ENCODE measurements around the gene FMNL3.
"Not testable (repeated sequence)": the region's sequence is repeated elsewhere in the genome, so short reads cannot be mapped to it uniquely, and the experiment has no call there.

FMNL3 gene

GRCh38 chr12:49716553-49716952 lies 9.3 kb upstream of the FMNL3 start:
- no peak for DNase-seq

- DNase-seq: not testable (repeated sequence)
Measured at GRCh38 chr12:49713952-49714351, 6.7 kb upstream of the FMNL3 start.

DNA sequence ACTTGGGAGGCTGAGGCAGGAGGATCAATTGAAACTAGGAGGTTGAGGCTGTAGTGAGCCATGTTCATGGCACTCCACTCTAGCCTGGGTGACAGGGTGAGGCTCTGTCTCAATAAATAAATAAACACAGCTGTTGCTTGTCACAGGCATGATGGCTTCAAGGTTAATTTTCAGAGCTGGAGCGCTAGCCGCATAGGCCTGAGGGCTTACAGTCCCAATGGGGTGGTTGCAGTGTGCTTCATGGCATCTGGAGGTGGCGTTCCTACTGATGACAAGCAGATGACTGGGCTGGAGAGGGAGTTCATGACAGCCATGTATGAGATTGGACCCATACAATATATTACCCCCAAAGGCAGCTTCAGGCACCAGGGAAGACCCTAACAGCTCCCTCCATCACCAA lies 1.6 kb upstream of the FMNL3 start:
- no peak for DNase-seq

GRCh38 chr12:49707812-49708147 lies 575 bp upstream of the FMNL3 start:
- DNase-seq: no peak

GRCh38 chr12:49706351-49707127 lies 666 bp downstream of the FMNL3 start:
- peak; percentile 22 to 36 for DNase-seq

DNA sequence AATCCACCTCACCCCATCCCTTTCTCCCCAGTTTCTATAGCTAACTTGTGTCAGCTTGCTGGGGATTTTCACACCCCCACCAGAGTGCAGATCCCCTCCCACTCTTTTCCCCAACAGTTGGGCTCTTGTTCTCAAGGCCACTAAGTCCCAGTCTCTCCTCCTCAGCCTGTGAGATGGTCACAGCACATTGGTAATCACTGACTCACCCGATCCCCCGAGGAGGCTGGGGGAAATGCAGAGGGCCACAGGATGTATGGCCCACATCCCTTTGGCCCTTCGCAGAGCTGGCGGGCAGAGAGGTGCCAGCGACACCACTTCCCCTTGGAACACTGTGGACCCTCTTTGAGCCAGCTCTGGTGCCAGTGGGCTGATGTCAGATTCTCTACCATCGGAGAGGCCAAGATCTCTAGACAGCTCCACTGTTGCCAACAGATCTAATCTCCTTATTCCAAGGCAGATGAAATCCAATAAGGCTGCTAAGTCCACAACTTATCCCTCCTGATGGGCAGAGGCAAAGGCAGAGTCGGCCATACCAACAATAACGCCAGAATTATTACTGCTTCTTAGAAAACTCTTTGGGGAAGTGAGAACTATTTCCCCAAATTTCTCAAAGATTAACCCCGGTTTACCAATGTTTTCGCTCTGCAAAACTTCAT lies 1.6 kb downstream of the FMNL3 start:
- DNase-seq: peak; percentile 32 to 42

DNA sequence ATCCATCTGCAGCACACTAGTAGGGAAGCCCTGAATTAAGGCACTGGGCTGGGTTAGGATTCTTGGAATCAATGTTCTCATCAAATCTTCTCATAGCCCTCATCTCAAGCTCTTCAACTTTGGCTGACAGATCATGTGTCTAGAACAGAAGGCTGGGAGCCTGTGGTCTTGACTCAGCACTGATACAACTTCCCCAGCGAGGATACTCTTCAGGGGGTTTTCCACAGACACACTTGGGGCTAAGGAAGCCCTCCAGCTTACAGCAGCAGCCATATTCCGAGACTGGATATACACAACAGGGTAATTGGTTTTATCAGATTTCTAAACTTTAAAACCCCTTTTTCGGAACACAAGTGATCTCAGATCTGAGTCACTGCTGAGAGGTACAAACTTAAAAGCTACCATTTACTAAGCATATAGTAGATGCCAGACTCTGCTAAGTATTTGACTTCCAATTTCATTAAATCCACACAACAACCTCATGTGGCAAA lies 3.5 kb downstream of the FMNL3 start:
- peak; percentile 43 to 59 for DNase-seq

DNA sequence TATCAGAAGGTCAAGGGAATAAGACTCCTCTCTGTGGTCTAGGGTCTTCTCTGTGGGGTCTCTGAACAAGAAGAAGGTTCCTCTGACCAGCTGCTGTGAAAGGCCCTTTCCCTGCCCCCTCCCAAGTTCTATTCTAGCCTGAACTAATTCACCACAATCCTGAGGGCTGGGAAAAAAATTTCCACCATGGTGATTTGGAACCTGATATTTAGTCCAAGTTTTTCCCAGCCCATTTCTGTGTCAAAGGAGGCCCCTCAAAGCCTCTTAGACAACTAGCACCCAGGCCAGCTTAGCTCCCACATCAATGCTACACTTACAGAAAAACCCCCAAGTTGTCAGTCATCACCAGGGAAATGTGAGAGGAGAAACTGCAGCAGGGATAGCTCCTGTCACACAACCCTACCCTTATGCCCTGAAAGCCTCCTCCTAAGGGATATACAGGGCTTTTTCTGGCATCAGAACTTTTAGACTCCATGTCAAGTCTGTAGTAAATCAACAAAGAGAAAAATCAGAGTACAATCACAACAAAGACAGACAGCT lies 4.5 kb downstream of the FMNL3 start:
- no peak for DNase-seq

- DNase-seq: no peak
Measured at GRCh38 chr12:49702009-49702408, 5.2 kb downstream of the FMNL3 start.

- peak; percentile 44 to 64 for DNase-seq
Measured at GRCh38 chr12:49698619-49699545, 8.3 kb downstream of the FMNL3 start.

- DNase-seq: no peak
Measured at GRCh38 chr12:49697808-49698207, 9.4 kb downstream of the FMNL3 start.

GRCh38 chr12:49696723-49697122 lies 10.5 kb downstream of the FMNL3 start:
- DNase-seq: no peak

- no peak for DNase-seq
Measured at GRCh38 chr12:49693931-49694444, 13.2 kb downstream of the FMNL3 start.

DNA sequence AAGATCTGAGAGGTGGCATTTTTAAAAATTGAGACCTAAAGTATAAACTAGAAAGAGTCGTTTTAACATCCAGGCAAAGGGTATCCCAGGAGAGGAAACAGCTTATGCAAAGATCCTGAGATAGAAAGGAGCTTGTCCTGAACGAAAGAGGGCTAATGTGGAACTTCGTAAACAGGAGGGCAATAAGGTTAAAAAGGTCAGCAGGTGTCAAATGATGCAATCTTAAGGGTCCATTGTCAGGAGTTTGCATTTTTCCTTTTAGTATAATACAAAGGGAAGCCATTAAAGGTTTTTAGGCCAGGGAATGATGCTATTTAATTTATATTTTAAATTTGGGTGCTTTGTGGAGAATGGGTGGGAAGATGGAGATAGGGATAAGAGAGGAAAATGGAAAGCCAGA lies 14.4 kb downstream of the FMNL3 start:
- no peak for DNase-seq

DNA sequence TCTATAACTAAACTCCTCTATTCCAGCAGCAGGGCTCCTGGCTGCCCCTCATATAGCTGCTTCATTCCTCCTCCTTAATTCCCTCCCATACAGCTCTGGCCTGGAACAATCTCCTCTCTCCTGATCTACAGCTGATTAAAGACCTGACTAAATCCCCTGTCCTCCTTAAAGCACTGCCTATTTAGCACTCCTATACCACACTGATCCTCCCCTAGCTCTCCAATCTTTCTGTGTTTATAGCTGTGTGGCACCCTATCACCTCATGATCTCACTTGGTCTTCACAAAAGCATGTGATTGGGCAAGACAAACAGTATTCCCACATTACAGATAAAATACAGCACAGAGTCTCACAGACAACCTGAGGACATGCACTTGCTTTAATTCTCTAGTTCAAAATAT lies 17.4 kb downstream of the FMNL3 start:
- no peak for DNase-seq

GRCh38 chr12:49689237-49689636 lies 18.0 kb downstream of the FMNL3 start:
- DNase-seq: no peak

DNA sequence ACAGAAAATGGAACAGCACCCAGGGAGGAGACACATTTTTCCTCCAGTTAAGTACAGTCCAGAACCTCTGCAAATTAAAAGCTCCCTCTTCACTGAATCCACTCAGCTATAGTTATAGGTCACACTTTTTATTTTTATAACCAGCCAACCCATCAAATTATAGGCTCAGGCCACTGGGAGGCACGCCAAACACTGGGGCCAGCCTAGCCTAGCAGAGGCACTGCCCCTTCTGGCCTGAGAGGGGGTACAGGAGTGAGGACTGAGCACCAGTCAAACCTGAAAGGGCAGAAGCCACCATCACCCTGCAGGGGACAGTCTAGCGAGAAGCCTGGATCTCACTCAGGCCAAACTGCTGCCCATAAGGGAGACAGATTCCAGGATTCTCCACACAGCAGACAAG lies 19.3 kb downstream of the FMNL3 start:
- DNase-seq: no peak

- DNase-seq: no peak
Measured at GRCh38 chr12:49684310-49684854, 22.8 kb downstream of the FMNL3 start.

GRCh38 chr12:49683599-49684309 lies 23.5 kb downstream of the FMNL3 start:
- no peak for DNase-seq

GRCh38 chr12:49680075-49680474 lies 27.1 kb downstream of the FMNL3 start:
- no peak for DNase-seq

DNA sequence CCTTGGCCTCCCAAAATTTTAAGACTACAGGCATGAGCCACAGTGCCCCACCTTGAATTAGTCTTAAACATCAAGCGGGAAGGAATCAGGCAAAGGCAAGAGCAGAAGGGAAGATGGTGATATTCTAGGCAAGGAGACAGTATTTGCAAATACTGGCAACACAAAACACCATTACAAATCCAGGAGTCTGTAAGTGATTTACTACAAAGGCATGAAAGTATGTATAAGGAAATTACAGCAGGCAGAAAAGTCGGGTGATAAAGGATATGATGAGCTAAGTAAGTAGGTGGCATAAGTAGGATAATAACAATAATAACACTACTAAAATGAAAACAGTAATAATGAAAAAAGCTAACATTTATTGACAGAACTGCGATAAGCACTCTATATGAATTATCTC lies 28.5 kb downstream of the FMNL3 start:
- DNase-seq: no peak

DNA sequence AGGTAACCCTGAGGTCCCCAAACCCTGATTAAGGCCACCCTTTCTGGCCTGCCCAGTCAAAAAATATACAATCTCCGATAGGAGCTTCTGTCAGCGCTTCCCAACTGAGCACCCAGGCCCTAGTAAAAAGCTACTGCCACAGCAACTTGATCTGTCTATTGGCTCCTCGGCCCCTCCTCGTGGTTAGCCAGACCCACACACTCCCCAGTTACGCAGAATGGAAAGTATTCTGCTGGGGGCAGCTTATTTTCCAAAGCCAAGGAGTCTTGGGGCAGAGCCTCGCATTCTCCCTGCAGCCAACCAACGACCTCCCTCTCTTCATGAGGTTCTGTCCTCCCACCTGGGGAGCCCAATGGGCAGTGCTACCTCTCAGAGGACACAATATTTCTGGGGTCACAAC lies 32.1 kb downstream of the FMNL3 start:
- no peak for DNase-seq
